HEK293 (cell line): ENCODE measurements around the gene SREBF2.
A peak's percentile ranks its signal among the peaks of the same experiment; 100 is the strongest.

ENCODE experiments used
- CTCF ChIA-PET: fragments of 350-600 bp; formaldehyde crosslinking; extraction: SDS; loops from one replicate; lab custom pipeline; 2021; ENCODE audit warnings: antibody characterized with exemption; lab: Yijun Ruan, JAX
- POLR2A ChIA-PET: fragments of 300-600 bp; formaldehyde crosslinking; extraction: SDS; loops from one replicate; lab custom pipeline; 2020; ENCODE audit warnings: antibody characterized with exemption, inconsistent platforms; lab: Yijun Ruan, JAX
- H3K27ac ChIP-seq: fragments of 200-500 bp; sonication (Bioruptor generic); 2 replicates; pipeline ENCODE4 v1.5.1; 2014; ENCODE audit warnings: low read depth, low read length, control low read depth, inconsistent platforms; ENCODE audit errors: extremely low read depth
- H3K36me3 ChIP-seq, 2 experiments: fragments of 200-500 bp in 1 of 2; sonication (Bioruptor generic) in 1 of 2; 1 replicate in 1 of 2; 2 replicates in 1 of 2; pipeline ENCODE4 v1.5.1; 2014 to 2017; ENCODE audit warnings: inconsistent platforms in 2 of 2, low read length in 2 of 2; ENCODE audit not compliant: control insufficient read depth in 2 of 2, insufficient read depth in 1 of 2
- H3K4me1 ChIP-seq: fragments of 200-500 bp; sonication (Bioruptor generic); 2 replicates; pipeline ENCODE4 v1.5.1; 2014; ENCODE audit warnings: mild to moderate bottlenecking, low read length, inconsistent platforms; ENCODE audit not compliant: control insufficient read depth, insufficient read depth
- H3K4me3 ChIP-seq: 2 replicates; pipeline ENCODE4 v1.5.1; 2011; ENCODE audit warnings: low read depth, mild to moderate bottlenecking, control low read depth, low read length, moderate library complexity
- H3K9me3 ChIP-seq: fragments of 200-500 bp; sonication (Bioruptor generic); 2 replicates; pipeline ENCODE4 v1.5.1; 2014; ENCODE audit warnings: low read depth, low read length, inconsistent platforms; ENCODE audit not compliant: control insufficient read depth, insufficient read depth
- BCL11A ChIP-seq: fragments of 450-650 bp; formaldehyde crosslinking; IDR thresholded peaks from 2 replicates; pipeline ENCODE4 v1.5.1; 2016; ENCODE audit warnings: low read depth, missing biosample characterization, missing genetic modification characterization
- GLIS2 ChIP-seq: fragments of 450-650 bp; formaldehyde crosslinking; IDR thresholded peaks from 2 replicates; pipeline ENCODE4 v1.5.1; 2016; ENCODE audit warnings: missing biosample characterization, missing genetic modification characterization
- IKZF3 ChIP-seq: fragments of 450-650 bp; IDR thresholded peaks from 2 replicates; pipeline ENCODE4 v1.5.0; 2018; ENCODE audit warnings: missing biosample characterization, mild to moderate bottlenecking, missing genetic modification characterization, moderate library complexity
- KLF1 ChIP-seq: fragments of 450-650 bp; formaldehyde crosslinking; IDR thresholded peaks from 2 replicates; pipeline ENCODE4 v1.5.1; 2016; ENCODE audit warnings: missing biosample characterization, missing genetic modification characterization
- SALL2 ChIP-seq: fragments of 450-650 bp; formaldehyde crosslinking; IDR thresholded peaks from 2 replicates; pipeline ENCODE4 v1.5.0; 2017; ENCODE audit warnings: missing biosample characterization, mild to moderate bottlenecking, missing genetic modification characterization, borderline replicate concordance
- SP2 ChIP-seq: fragments of 450-650 bp; formaldehyde crosslinking; IDR thresholded peaks from 2 replicates; pipeline ENCODE4 v1.5.1; 2016; ENCODE audit warnings: missing biosample characterization, missing genetic modification characterization
- WT1 ChIP-seq: fragments of 450-650 bp; formaldehyde crosslinking; IDR thresholded peaks from 2 replicates; pipeline ENCODE4 v1.5.1; 2016; ENCODE audit warnings: missing biosample characterization, missing genetic modification characterization
- YY2 ChIP-seq: fragments of 450-650 bp; formaldehyde crosslinking; IDR thresholded peaks from 2 replicates; pipeline ENCODE4 v1.5.1; 2016; ENCODE audit warnings: missing biosample characterization, missing genetic modification characterization
- ZBTB48 ChIP-seq: fragments of 450-650 bp; formaldehyde crosslinking; IDR thresholded peaks from 2 replicates; pipeline ENCODE4 v1.5.1; 2016; ENCODE audit warnings: missing biosample characterization, missing genetic modification characterization
- ZNF140 ChIP-seq: fragments of 450-650 bp; formaldehyde crosslinking; IDR thresholded peaks from 2 replicates; pipeline ENCODE4 v1.5.1; 2016; ENCODE audit warnings: missing biosample characterization, missing genetic modification characterization
- ZNF16 ChIP-seq: fragments of 450-650 bp; formaldehyde crosslinking; IDR thresholded peaks from 2 replicates; pipeline ENCODE4 v1.5.1; 2016; ENCODE audit warnings: low read depth, missing biosample characterization, missing genetic modification characterization
- ZNF248 ChIP-seq: fragments of 450-650 bp; formaldehyde crosslinking; IDR thresholded peaks from 2 replicates; pipeline ENCODE4 v1.5.1; 2017; ENCODE audit warnings: missing biosample characterization, missing genetic modification characterization
- ZNF302 ChIP-seq: fragments of 450-650 bp; formaldehyde crosslinking; IDR thresholded peaks from 2 replicates; pipeline ENCODE4 v1.5.1; 2016; ENCODE audit warnings: missing biosample characterization, missing genetic modification characterization, low read depth
- ZNF335 ChIP-seq: fragments of 450-650 bp; formaldehyde crosslinking; conservative IDR thresholded peaks from 2 replicates; pipeline ENCODE4 v1.5.1; 2016; ENCODE audit warnings: missing biosample characterization, missing genetic modification characterization
- ZNF398 ChIP-seq: fragments of 450-650 bp; formaldehyde crosslinking; IDR thresholded peaks from 2 replicates; pipeline ENCODE4 v1.5.1; 2017; ENCODE audit warnings: missing biosample characterization, missing genetic modification characterization
- ZNF416 ChIP-seq: fragments of 450-650 bp; formaldehyde crosslinking; IDR thresholded peaks from 2 replicates; pipeline ENCODE4 v1.5.1; 2016; ENCODE audit warnings: missing biosample characterization, missing genetic modification characterization
- ZNF423 ChIP-seq: fragments of 450-650 bp; formaldehyde crosslinking; IDR thresholded peaks from 2 replicates; pipeline ENCODE4 v1.5.1; 2016; ENCODE audit warnings: missing biosample characterization, missing genetic modification characterization
- ZNF473 ChIP-seq: fragments of 450-650 bp; formaldehyde crosslinking; IDR thresholded peaks from 2 replicates; pipeline ENCODE4 v1.5.1; 2017; ENCODE audit warnings: missing biosample characterization, missing genetic modification characterization
- ZNF529 ChIP-seq: fragments of 450-650 bp; formaldehyde crosslinking; IDR thresholded peaks from 2 replicates; pipeline ENCODE4 v1.5.1; 2017; ENCODE audit warnings: missing genetic modification characterization, missing biosample characterization; ENCODE audit not compliant: insufficient replicate concordance
- ZNF777 ChIP-seq: fragments of 450-650 bp; formaldehyde crosslinking; IDR thresholded peaks from 2 replicates; pipeline ENCODE4 v1.5.1; 2017; ENCODE audit warnings: missing biosample characterization, missing genetic modification characterization, borderline replicate concordance
- ZSCAN16 ChIP-seq: fragments of 450-650 bp; formaldehyde crosslinking; IDR thresholded peaks from 2 replicates; pipeline ENCODE4 v1.5.1; 2016; ENCODE audit warnings: missing biosample characterization, missing genetic modification characterization
- ZSCAN23 ChIP-seq: fragments of 450-650 bp; formaldehyde crosslinking; IDR thresholded peaks from 2 replicates; pipeline ENCODE4 v1.5.1; 2016; ENCODE audit warnings: missing biosample characterization, missing genetic modification characterization
- TF ChIP-seq, protein P1 (sequence below): fragments of 450-650 bp; formaldehyde crosslinking; IDR thresholded peaks from 2 replicates; pipeline ENCODE4 v1.5.1; 2016; ENCODE audit warnings: missing biosample characterization, missing genetic modification characterization
- TF ChIP-seq, protein P2 (sequence below): fragments of 450-650 bp; formaldehyde crosslinking; IDR thresholded peaks from 2 replicates; pipeline ENCODE4 v1.5.1; 2016; ENCODE audit warnings: missing biosample characterization, missing genetic modification characterization
- TF ChIP-seq, protein P3 (sequence below): fragments of 450-650 bp; formaldehyde crosslinking; IDR thresholded peaks from 2 replicates; pipeline ENCODE4 v1.5.1; 2016; ENCODE audit warnings: missing biosample characterization, missing genetic modification characterization

Gene SREBF2

DNA sequence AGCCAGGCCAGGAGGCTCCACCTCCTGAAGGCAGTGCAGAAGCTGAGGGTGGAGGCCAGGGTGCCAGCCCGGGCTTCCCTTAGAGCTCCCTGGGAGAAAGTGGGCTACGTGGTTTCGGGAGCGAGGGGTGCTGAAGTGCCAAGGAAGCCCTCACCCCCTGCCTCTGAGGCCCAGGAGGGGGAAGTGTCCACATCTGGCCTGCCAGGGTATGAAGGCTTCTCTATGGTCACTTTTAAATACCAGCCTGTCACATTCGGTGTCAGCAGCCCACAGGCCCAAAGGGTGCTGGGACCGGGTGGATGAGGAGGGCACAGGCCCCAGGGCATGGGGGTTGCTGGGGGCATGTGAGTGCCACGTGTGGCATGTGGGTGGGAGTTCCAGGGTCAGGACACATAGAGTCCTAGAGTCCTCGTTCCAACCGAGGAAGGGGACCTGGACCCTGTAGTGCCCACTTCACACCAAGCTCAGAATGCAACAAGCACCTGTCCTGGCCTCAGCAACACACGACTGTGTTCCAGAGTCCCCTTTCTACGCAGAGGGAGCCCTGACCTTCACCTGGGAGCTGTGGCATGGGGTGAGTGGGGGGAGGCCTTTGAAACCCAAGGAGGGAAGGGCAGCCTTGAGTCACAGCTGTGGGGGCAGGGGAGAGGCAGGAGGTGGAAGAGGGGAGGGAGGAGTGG is 80.3 kb downstream of the SREBF2 start (continued):
- TF ChIP-seq ZSCAN16 (tag by site-specific recombination) (no peak), ZNF529 (tag by site-specific recombination) (no peak), ZNF248 (tag by site-specific recombination) (no peak), ZNF423 (tag by site-specific recombination) (no peak), ZNF16 (no peak), KLF1 (no peak), ZNF335 (tag by site-specific recombination) (no peak), ZNF302 (no peak), ZSCAN23 (tag by site-specific recombination) (no peak), SP2 (no peak), ZNF416 (tag by site-specific recombination) (no peak), ZNF777 (tag by site-specific recombination) (no peak), ZBTB48 (tag by site-specific recombination) (no peak), GLIS2 (tag by site-specific recombination) (peak; percentile 42; the same call in 1 of the 2 replicates), BCL11A (tag by site-specific recombination) (no peak), ZNF140 (no peak), IKZF3 (tag by site-specific recombination) (no peak), SALL2 (tag by site-specific recombination) (no peak), YY2 (tag by site-specific recombination) (no peak)
- TF ChIP-seq, protein P1, sequence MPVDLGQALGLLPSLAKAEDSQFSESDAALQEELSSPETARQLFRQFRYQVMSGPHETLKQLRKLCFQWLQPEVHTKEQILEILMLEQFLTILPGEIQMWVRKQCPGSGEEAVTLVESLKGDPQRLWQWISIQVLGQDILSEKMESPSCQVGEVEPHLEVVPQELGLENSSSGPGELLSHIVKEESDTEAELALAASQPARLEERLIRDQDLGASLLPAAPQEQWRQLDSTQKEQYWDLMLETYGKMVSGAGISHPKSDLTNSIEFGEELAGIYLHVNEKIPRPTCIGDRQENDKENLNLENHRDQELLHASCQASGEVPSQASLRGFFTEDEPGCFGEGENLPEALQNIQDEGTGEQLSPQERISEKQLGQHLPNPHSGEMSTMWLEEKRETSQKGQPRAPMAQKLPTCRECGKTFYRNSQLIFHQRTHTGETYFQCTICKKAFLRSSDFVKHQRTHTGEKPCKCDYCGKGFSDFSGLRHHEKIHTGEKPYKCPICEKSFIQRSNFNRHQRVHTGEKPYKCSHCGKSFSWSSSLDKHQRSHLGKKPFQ, result 0 out of 2 replicates have a peak, but pooled peaks have one; percentile 32
- TF ChIP-seq, protein P2, sequence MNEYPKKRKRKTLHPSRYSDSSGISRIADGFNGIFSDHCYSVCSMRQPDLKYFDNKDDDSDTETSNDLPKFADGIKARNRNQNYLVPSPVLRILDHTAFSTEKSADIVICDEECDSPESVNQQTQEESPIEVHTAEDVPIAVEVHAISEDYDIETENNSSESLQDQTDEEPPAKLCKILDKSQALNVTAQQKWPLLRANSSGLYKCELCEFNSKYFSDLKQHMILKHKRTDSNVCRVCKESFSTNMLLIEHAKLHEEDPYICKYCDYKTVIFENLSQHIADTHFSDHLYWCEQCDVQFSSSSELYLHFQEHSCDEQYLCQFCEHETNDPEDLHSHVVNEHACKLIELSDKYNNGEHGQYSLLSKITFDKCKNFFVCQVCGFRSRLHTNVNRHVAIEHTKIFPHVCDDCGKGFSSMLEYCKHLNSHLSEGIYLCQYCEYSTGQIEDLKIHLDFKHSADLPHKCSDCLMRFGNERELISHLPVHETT, result no peak

DNA sequence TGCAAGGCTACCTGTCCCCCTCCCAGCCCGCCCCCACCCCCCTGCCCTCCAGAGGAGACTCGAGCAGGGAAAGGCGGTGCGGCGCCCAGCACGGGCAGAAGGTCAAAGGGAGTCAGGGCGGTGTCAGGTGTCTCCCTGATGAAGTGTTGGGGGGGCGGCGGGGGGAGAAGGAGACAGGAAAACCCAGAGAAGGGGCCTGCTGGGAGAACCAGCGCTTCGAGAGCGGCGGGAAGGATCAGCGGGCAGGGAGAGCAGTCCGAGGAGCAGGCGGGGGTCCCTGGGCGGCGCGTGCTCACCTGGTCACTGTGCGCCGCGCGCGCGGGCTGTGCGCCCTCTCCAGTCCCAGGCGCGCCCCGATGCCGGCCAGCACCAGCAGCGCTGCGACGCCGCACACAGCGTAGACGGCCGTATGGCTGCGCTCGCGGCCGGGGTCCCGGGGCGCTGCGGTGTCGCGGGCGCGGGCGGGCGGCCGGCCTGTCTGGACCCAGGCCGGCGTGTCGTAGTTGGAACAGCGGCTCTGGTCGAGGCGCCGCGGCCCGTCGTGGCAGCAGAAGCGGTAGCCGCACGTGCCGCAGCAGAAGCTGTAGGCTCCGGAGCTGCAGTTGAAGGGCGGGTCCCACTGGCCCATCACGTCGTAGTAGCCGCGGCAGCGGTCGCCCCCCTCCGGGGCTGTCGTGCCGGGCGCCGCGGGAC is 81.1 kb downstream of the SREBF2 start:
- peaks cover 0 to 6% of the 10 kb centered on the region in 2 experiments; a peak in 1 of 3 replicates for H3K36me3 ChIP-seq
- H3K27ac ChIP-seq, result peak overlapping the region; percentile 68; the same call in 1 of the 2 replicates
- no peak for TF ChIP-seq ZNF423 (tag by site-specific recombination)
- no peak for TF ChIP-seq ZNF473 (tag by site-specific recombination)
- TF ChIP-seq, protein P3, sequence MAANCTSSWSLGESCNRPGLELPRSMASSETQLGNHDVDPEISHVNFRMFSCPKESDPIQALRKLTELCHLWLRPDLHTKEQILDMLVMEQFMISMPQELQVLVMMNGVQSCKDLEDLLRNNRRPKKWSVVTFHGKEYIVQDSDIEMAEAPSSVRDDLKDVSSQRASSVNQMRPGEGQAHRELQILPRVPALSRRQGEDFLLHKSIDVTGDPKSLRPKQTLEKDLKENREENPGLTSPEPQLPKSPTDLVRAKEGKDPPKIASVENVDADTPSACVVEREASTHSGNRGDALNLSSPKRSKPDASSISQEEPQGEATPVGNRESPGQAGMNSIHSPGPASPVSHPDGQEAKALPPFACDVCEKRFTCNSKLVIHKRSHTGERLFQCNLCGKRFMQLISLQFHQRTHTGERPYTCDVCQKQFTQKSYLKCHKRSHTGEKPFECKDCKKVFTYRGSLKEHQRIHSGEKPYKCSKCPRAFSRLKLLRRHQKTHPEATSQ, result no peak
- TF ChIP-seq WT1 (tag by site-specific recombination), result peak; percentile 64; the same call in 1 of the 2 replicates
- TF ChIP-seq ZNF398, result no peak
- peaks cover 6% of the 10 kb centered on the region for H3K4me1 ChIP-seq
- peak overlapping the region; percentile 23 for H3K4me3 ChIP-seq
- no peaks in the 10 kb centered on the region for H3K9me3 ChIP-seq
- ChIA-PET CTCF (interaction anchor here (0.9 kb wide), 2 partner anchors 24 to 248 kb away, joined by 3 read pairs; no protein-coding TSS in a partner anchor), POLR2A (interaction anchor here (0.8 to 1.7 kb wide), 5 partner anchors 11 to 113 kb away, joined by 3 to 6 read pairs (median 4); partner anchors contain the start of genes CCDC134, CENPM and SREBF2)
